HEK293 (cell line): ENCODE data around the gene CYTH4.

Experiments used
- CTCF ChIP-seq: fragments of 450-650 bp; formaldehyde crosslinking; IDR thresholded peaks from 2 replicates; pipeline ENCODE4 v1.5.1; 2016; ENCODE audit warnings: missing biosample characterization, missing genetic modification characterization
- KLF16 ChIP-seq: fragments of 450-650 bp; formaldehyde crosslinking; IDR thresholded peaks from 2 replicates; pipeline ENCODE4 v1.5.1; 2017; ENCODE audit warnings: missing biosample characterization, missing genetic modification characterization
- ZBTB11 ChIP-seq: fragments of 450-650 bp; formaldehyde crosslinking; conservative IDR thresholded peaks from 2 replicates; pipeline ENCODE4 v1.5.1; 2016; ENCODE audit warnings: low read depth, missing biosample characterization, missing genetic modification characterization
- ZFP3 ChIP-seq: fragments of 450-650 bp; formaldehyde crosslinking; IDR thresholded peaks from 2 replicates; pipeline ENCODE4 v1.5.1; 2016; ENCODE audit warnings: low read depth, missing biosample characterization, missing genetic modification characterization
- ZNF394 ChIP-seq: fragments of 450-650 bp; formaldehyde crosslinking; IDR thresholded peaks from 2 replicates; pipeline ENCODE4 v1.5.1; 2016; ENCODE audit warnings: missing biosample characterization, missing genetic modification characterization, mild to moderate bottlenecking, moderate library complexity, borderline replicate concordance
- ZSCAN16 ChIP-seq: fragments of 450-650 bp; formaldehyde crosslinking; IDR thresholded peaks from 2 replicates; pipeline ENCODE4 v1.5.1; 2016; ENCODE audit warnings: missing biosample characterization, missing genetic modification characterization

- TF ChIP-seq ZFP3 (tag by site-specific recombination) (no peak), ZNF394 (tag by site-specific recombination) (no peak), ZBTB11 (tag by site-specific recombination) (no peak), ZSCAN16 (tag by site-specific recombination) (no peak), KLF16 (tag by site-specific recombination) (no peak), CTCF (tag by site-specific recombination) (no peak)
These were observed 8.5 kb upstream of the CYTH4 start for GRCh38 chr22:37273846-37274225.
